Measurements from ENCODE around the gene TRIM61.

- TF ChIP-seq TAF1 (IDR thresholded peaks at IDR 0.05; ENCODE audit: borderline replicate concordance, low read depth, low read length): no peak
- no peak for TF ChIP-seq POLR2A (IDR thresholded peaks at IDR 0.05; ENCODE audit: low read depth, low read length)
- TF ChIP-seq POLR2AphosphoS5 (IDR thresholded peaks at IDR 0.05; ENCODE audit: low read depth, low read length): no peak
These were observed 44.2 kb downstream of the TRIM61 start for GRCh38 chr4:164933244-164933643.
